ENCODE results near the gene KRTAP12-2. TPM values are rescaled to one million over a fixed set of nuclear protein-coding genes. Genes with fewer than 3 reads are reported as not detected.

Gene KRTAP12-2
- total and polyA plus RNA-seq, 9 donors, result not detected

- Histone ChIP-seq H3K27me3 (no peaks in the 10 kb centered on the region), H3K36me3 (no peaks in the 10 kb centered on the region), H3K27ac (no peak overlapping the region), H3K4me3 (no peak overlapping the region), H3K4me1 (ENCODE audit: insufficient read depth) (no peaks in the 10 kb centered on the region), H3K9me3 (peaks cover 0 to 5% of the 10 kb centered on the region in 2 donors)
- 0 to 1% (median 1%) methylated on average over 37 to 45 of the region's 45 CpGs for WGBS, 3 donors
- DNase-seq, result peak in 2 of 5 donors; percentile 3 to 17
- TF ChIP-seq EP300 (IDR thresholded peaks at IDR 0.05) (no peak), POLR2A (IDR thresholded peaks at IDR 0.05) (no peak)
- intact Hi-C loops (cut with DNase I), result no loop called here
Measured at GRCh38 chr21:44709426-44710293, 42.9 kb upstream of the KRTAP12-2 start.

GRCh38 chr21:44708866-44709425 lies 42.2 kb upstream of the KRTAP12-2 start:
- Histone ChIP-seq H3K27me3 (no peaks in the 10 kb centered on the region), H3K9me3 (peaks cover 0 to 5% of the 10 kb centered on the region in 2 donors), H3K27ac (no peak overlapping the region), H3K4me1 (ENCODE audit: insufficient read depth) (no peaks in the 10 kb centered on the region), H3K36me3 (no peaks in the 10 kb centered on the region), H3K4me3 (no peak overlapping the region)
- intact Hi-C loops (cut with DNase I), result no loop called here
- no peak for TF ChIP-seq EP300 (IDR thresholded peaks at IDR 0.05)
- DNase-seq, result peak in 2 of 5 donors; percentile 3 to 17
- WGBS, 3 donors, result 1 to 4% (median 2%) methylated on average over 16 to 25 of the region's 25 CpGs

DNA sequence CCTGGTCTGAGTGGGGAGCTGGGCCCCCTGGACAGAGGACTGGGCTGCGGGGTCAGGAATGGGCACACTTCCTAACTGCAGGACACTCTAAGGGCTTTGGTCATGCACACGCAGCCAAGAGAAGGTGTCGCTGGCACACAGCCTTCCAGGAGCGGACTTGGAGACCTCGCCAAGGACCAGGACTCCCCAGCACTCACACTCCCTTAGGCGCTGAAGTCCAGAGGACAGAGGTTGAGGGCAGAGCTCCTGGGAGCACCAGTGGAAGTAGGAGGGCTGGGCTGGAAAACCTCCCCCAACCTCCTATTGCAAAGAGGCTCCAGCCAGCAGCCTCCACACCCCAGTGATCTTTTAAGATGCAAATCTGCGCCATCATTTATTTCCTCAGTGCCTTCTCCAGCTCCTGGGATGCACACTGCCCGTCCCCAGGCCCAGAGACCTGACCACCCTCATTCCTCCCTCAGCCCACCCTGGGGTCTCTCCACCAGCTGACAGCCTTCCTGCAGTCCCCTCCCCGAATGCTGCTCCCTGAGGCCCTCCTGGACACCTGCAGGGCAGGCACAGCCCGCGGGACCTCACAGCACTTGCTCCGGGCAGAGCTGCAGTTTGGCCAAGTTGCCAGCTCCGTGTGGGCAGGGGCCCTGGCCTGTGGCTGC lies 41.6 kb upstream of the KRTAP12-2 start:
- WGBS, 3 donors, result 2 to 12% (median 3%) methylated on average over 13 of the region's 13 CpGs
- Histone ChIP-seq H3K9me3 (peaks cover 0 to 5% of the 10 kb centered on the region in 2 donors), H3K4me1 (ENCODE audit: insufficient read depth) (no peaks in the 10 kb centered on the region), H3K36me3 (no peaks in the 10 kb centered on the region), H3K27me3 (no peaks in the 10 kb centered on the region), H3K4me3 (no peak overlapping the region), H3K27ac (no peak overlapping the region)
- TF ChIP-seq EP300 (IDR thresholded peaks at IDR 0.05) (no peak), POLR2A (IDR thresholded peaks at IDR 0.05) (no peak)
- peak in 2 of 5 donors; percentile 4 to 10 for DNase-seq
- intact Hi-C loops (cut with DNase I), result no loop called here

DNA sequence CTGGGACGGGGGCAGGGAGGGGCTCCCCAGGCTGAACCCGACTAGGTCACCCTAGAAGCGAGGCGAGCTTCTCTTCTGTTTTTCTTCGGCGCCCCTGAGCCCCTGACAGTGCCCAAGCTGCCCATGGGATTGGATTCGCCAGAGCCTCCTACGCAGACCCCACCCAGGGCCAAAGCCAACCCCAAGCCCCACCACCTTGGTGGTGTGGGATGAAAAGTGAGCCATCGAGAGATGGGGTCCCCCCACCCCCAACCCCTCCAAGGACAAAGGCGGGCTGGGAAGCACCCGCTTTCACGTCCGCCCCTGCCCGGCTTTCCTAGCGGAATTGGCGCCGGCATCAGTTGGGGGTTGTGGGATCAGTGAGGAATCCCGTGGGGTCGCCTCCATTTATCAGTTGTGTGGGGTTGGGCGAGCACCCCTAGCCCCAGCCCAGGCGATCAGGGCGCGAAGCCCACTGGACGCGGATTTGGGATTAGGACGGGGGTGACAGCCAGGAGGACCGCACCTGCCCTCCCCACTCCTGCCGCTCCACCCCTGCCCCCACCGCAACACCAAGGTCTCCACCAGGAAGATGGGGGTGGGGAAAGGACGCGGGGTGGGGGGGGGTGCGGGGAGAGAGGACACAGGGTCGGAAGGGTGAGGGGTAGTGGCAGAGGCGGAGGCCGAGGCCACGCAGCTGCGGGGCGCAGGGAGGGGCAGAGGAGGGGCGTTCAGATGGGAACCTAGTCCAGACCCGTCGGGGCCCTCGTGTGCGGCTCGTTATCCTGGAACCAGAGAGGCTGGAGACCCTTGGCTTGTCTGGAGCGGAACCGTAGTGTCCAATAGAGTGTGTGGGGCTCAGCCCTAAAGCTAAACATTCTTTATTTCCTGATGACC lies 40.2 kb upstream of the KRTAP12-2 start:
- peak in 2 of 5 donors; percentile 2 to 13 for DNase-seq
- 1 to 2% (median 1%) methylated on average over 45 to 46 of the region's 46 CpGs for WGBS, 3 donors
- no peaks in the 10 kb centered on the region for H3K4me1 ChIP-seq (ENCODE audit: insufficient read depth)
- intact Hi-C loops (cut with DNase I), result no loop called here
- H3K4me3 ChIP-seq, result no peak overlapping the region
- no peaks in the 10 kb centered on the region for H3K36me3 ChIP-seq
- TF ChIP-seq CTCF (IDR thresholded peaks at IDR 0.05) (no peak), POLR2A (IDR thresholded peaks at IDR 0.05) (no peak), EP300 (IDR thresholded peaks at IDR 0.05) (no peak)
- H3K27me3 ChIP-seq, result no peaks in the 10 kb centered on the region
- peaks cover 0 to 5% of the 10 kb centered on the region in 2 donors for H3K9me3 ChIP-seq
- no peak overlapping the region for H3K27ac ChIP-seq

GRCh38 chr21:44706026-44706705 lies 39.4 kb upstream of the KRTAP12-2 start:
- Histone ChIP-seq H3K36me3 (no peaks in the 10 kb centered on the region), H3K4me1 (ENCODE audit: insufficient read depth) (no peaks in the 10 kb centered on the region), H3K4me3 (no peak overlapping the region), H3K27me3 (no peaks in the 10 kb centered on the region), H3K27ac (no peak overlapping the region), H3K9me3 (peaks cover 0 to 5% of the 10 kb centered on the region in 2 donors)
- WGBS, 3 donors, result 2 to 6% (median 3%) methylated on average over 37 to 54 of the region's 54 CpGs
- intact Hi-C loops (cut with DNase I), result no loop called here
- DNase-seq, result peak in 1 of 5 donors; percentile 11
- TF ChIP-seq POLR2A (IDR thresholded peaks at IDR 0.05), result no peak
- no peak for TF ChIP-seq CTCF (IDR thresholded peaks at IDR 0.05)
- TF ChIP-seq EP300 (IDR thresholded peaks at IDR 0.05), result no peak
